HepG2 (cell line): ENCODE data around the gene TP53I3. TPM values are rescaled to one million over a fixed set of nuclear protein-coding genes. Genes with fewer than 3 reads are reported as not detected.

Experiments
- ELF4 ChIP-seq: sonication (generic); formaldehyde crosslinking; IDR thresholded peaks from 2 replicates; pipeline ENCODE4 v1.5.0; 2020; ENCODE audit warnings: missing genetic modification reagents, mild to moderate bottlenecking, moderate library complexity, borderline replicate concordance
- ELK4 ChIP-seq: sonication (generic); formaldehyde crosslinking; IDR thresholded peaks from 2 replicates; pipeline ENCODE4 v1.9.0; 2021; ENCODE audit warnings: missing genetic modification reagents, borderline replicate concordance
- GATAD2A ChIP-seq: IDR thresholded peaks from 2 replicates; pipeline ENCODE4 v1.6.1; 2016
- HDAC2 ChIP-seq: sonication (generic); formaldehyde crosslinking; IDR thresholded peaks from 2 replicates; pipeline ENCODE4 v1.4.0; 2020; ENCODE audit warnings: missing genetic modification reagents
- LBX2 ChIP-seq: sonication (generic); formaldehyde crosslinking; IDR thresholded peaks from 2 replicates; pipeline ENCODE4 v1.5.0; 2020; ENCODE audit warnings: missing genetic modification reagents, mild to moderate bottlenecking, borderline replicate concordance
- MEIS2 ChIP-seq: sonication (generic); formaldehyde crosslinking; IDR thresholded peaks from 2 replicates; pipeline ENCODE4 v1.9.0; 2021; ENCODE audit warnings: mild to moderate bottlenecking, missing genetic modification reagents
- PLSCR1 ChIP-seq: sonication (generic); formaldehyde crosslinking; IDR thresholded peaks from 2 replicates; pipeline ENCODE4 v1.5.0; 2020; ENCODE audit warnings: missing genetic modification reagents, mild to moderate bottlenecking, borderline replicate concordance
- SIX1 ChIP-seq: sonication (generic); formaldehyde crosslinking; IDR thresholded peaks from 2 replicates; pipeline ENCODE4 v1.4.0; 2020; ENCODE audit warnings: missing genetic modification reagents, borderline replicate concordance
- STAT5B ChIP-seq: sonication (generic); formaldehyde crosslinking; IDR thresholded peaks from 2 replicates; pipeline ENCODE4 v1.4.0; 2020; ENCODE audit warnings: missing genetic modification reagents
- SUZ12 ChIP-seq: fragments of 150-350 bp; IDR thresholded peaks from 2 replicates; pipeline ENCODE4 v1.6.1; 2014; ENCODE audit warnings: low read depth, low read length
- ZFP82 ChIP-seq: sonication (generic); formaldehyde crosslinking; IDR thresholded peaks from 2 replicates; pipeline ENCODE4 v1.5.1; 2020; ENCODE audit warnings: mild to moderate bottlenecking, missing genetic modification reagents, borderline replicate concordance
- ZFP90 ChIP-seq: sonication (generic); formaldehyde crosslinking; IDR thresholded peaks from 2 replicates; pipeline ENCODE4 v1.8.0; 2022; ENCODE audit warnings: missing genetic modification reagents, mild to moderate bottlenecking, inconsistent platforms, borderline replicate concordance
- ZFX ChIP-seq: sonication (generic); formaldehyde crosslinking; IDR thresholded peaks from 2 replicates; pipeline ENCODE4 v1.4.0; 2020; ENCODE audit warnings: mild to moderate bottlenecking, low read depth, missing genetic modification reagents, moderate library complexity
- ZNF296 ChIP-seq: sonication (generic); formaldehyde crosslinking; conservative IDR thresholded peaks from 2 replicates; pipeline ENCODE4 v1.5.0; 2020; ENCODE audit warnings: mild to moderate bottlenecking, missing genetic modification reagents
- ZNF362 ChIP-seq: sonication (generic); formaldehyde crosslinking; IDR thresholded peaks from 2 replicates; pipeline ENCODE4 v1.4.0; 2020; ENCODE audit warnings: missing genetic modification reagents, mild to moderate bottlenecking, borderline replicate concordance
- ZNF496 ChIP-seq: sonication (generic); formaldehyde crosslinking; IDR thresholded peaks from 2 replicates; pipeline ENCODE4 v1.8.1; 2023; ENCODE audit warnings: mild to moderate bottlenecking, moderate library complexity, missing genetic modification reagents; ENCODE audit not compliant: insufficient replicate concordance
- ZNF513 ChIP-seq: sonication (generic); formaldehyde crosslinking; conservative IDR thresholded peaks from 2 replicates; pipeline ENCODE4 v1.5.0; 2020; ENCODE audit warnings: missing genetic modification reagents
- ZNF530 ChIP-seq: sonication (generic); formaldehyde crosslinking; IDR thresholded peaks from 2 replicates; pipeline ENCODE4 v1.5.0; 2020; ENCODE audit warnings: low read depth, mild to moderate bottlenecking, missing genetic modification reagents
- ZNF674 ChIP-seq: sonication (generic); formaldehyde crosslinking; IDR thresholded peaks from 2 replicates; pipeline ENCODE4 v1.5.0; 2020; ENCODE audit warnings: low read depth, mild to moderate bottlenecking, missing genetic modification reagents
- ZNF772 ChIP-seq: sonication (generic); formaldehyde crosslinking; IDR thresholded peaks from 2 replicates; pipeline ENCODE4 v1.5.0; 2020; ENCODE audit warnings: mild to moderate bottlenecking, missing genetic modification reagents
- ZNF800 ChIP-seq: sonication (generic); formaldehyde crosslinking; IDR thresholded peaks from 2 replicates; pipeline ENCODE4 v1.4.0; 2020; ENCODE audit warnings: missing genetic modification reagents
- polyA plus RNA-seq, 8 experiments: library from polyadenylated mRNA; depleted of rRNA in 3 of 8; stranded (reverse) in 7 of 8; unstranded in 1 of 8; fragments of >200 nt; fragmentation: Illumina TruSeq in 4 of 8; extraction: Trizol in 4 of 8; gene quantifications; 2 replicates each; pipeline versions ENCODE4 v1.2.1 to v1.2.3, GENCODE V29; 2011 to 2016; ENCODE audit warnings: low read depth in 4 of 8, missing spikeins in 1 of 8, mixed read lengths in 1 of 8; ENCODE audit not compliant: insufficient read depth in 1 of 8
- total RNA-seq, 5 experiments: library from RNA; depleted of rRNA; stranded (reverse); fragments of >200 nt; fragmentation: Illumina TruSeq; extraction: Trizol; gene quantifications; 2 replicates each; pipeline ENCODE4 v1.2.3, GENCODE V29; 2016; ENCODE audit warnings: low read depth in 1 of 5

The TP53I3 gene
- total and polyA plus RNA-seq, 2 of the 13 experiments (the other 11 are each of a cell fraction or from before 2014, with no cell fraction given): 25.0 to 44.1 TPM

GRCh38 chr2:24046930-24047702 is 37.5 kb downstream of the TP53I3 start, which contains the start of gene WDCP (continued):
- TF ChIP-seq ELK4 (CRISPR knock-in tag): no peak
- TF ChIP-seq ZNF496 (CRISPR knock-in tag): no peak
- no peak for TF ChIP-seq MEIS2 (CRISPR knock-in tag)
- TF ChIP-seq ZFP90: peak; percentile 94
- TF ChIP-seq ZFP82: no peak
- TF ChIP-seq PLSCR1 (CRISPR knock-in tag): no peak
- no peak for TF ChIP-seq LBX2 (CRISPR knock-in tag)
- TF ChIP-seq ZFX (CRISPR knock-in tag): peak; percentile 92
- no peak; the same call in 1 of the 2 replicates for TF ChIP-seq SIX1 (CRISPR knock-in tag)
- TF ChIP-seq SUZ12: peak; percentile 77
- 0 out of 2 replicates have a peak, but pooled peaks have one; percentile 50 for TF ChIP-seq ZNF772 (CRISPR knock-in tag)
- TF ChIP-seq ELF4: peak; percentile 74; the same call in 1 of the 2 replicates
- no peak for TF ChIP-seq ZNF513
- TF ChIP-seq STAT5B (CRISPR knock-in tag): no peak
- no peak for TF ChIP-seq ZNF296 (CRISPR knock-in tag)
- TF ChIP-seq ZNF530 (CRISPR knock-in tag): no peak
- no peak for TF ChIP-seq ZNF674 (CRISPR knock-in tag)
- TF ChIP-seq ZNF800 (CRISPR knock-in tag): no peak
- peak; percentile 49 for TF ChIP-seq GATAD2A (CRISPR knock-in tag)
- TF ChIP-seq HDAC2: peak; percentile 16
- no peak for TF ChIP-seq ZNF362 (CRISPR knock-in tag)
